Ovary (tissue), 3 donors: ENCODE measurements around the gene RSBN1.

ENCODE experiments used
- EP300 ChIP-seq: sonication (generic); formaldehyde crosslinking; IDR thresholded peaks from one replicate; pipeline ENCODE4 v1.6.1; 2017; ENCODE audit warnings: antibody characterized with exemption
- POLR2A ChIP-seq: fragments of 450-650 bp; IDR thresholded peaks from one replicate; pipeline ENCODE4 v1.6.1; 2017; ENCODE audit warnings: antibody characterized with exemption, mild to moderate bottlenecking, moderate library complexity
- TF ChIP-seq, protein P1 (sequence below), 3 donors: fragments of 450-650 bp in 2 of 3; fragments of 200-600 bp in 1 of 3; IDR thresholded peaks; one replicate each; pipeline versions ENCODE4 v1.5.1 to v1.8.0; 2016 to 2022; ENCODE audit warnings: antibody characterized with exemption in 3 of 3, mild to moderate bottlenecking in 1 of 3
- donor health status: DM: no; HTN: no; CAD: no.

DNA sequence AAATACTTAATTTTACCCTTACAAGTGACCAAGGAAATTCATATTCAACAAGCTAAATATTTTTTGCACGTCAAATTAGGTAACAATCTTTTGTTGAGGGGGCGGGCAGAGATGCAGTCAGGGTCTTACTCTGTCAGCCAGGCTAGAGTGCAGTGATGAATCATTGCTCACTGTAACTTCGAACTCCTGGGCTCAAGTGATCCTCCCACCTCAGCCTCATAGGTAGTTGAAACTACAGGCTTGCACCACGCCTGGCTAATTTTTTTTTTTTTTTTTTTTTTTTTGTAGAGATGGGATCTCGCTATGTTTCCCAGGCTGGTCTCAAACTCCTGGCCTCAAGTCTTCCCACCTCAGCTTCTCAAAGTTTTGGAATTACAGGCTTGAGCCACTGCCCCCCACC, 79.5 kb downstream of the RSBN1 start:
- TF ChIP-seq, protein P1, sequence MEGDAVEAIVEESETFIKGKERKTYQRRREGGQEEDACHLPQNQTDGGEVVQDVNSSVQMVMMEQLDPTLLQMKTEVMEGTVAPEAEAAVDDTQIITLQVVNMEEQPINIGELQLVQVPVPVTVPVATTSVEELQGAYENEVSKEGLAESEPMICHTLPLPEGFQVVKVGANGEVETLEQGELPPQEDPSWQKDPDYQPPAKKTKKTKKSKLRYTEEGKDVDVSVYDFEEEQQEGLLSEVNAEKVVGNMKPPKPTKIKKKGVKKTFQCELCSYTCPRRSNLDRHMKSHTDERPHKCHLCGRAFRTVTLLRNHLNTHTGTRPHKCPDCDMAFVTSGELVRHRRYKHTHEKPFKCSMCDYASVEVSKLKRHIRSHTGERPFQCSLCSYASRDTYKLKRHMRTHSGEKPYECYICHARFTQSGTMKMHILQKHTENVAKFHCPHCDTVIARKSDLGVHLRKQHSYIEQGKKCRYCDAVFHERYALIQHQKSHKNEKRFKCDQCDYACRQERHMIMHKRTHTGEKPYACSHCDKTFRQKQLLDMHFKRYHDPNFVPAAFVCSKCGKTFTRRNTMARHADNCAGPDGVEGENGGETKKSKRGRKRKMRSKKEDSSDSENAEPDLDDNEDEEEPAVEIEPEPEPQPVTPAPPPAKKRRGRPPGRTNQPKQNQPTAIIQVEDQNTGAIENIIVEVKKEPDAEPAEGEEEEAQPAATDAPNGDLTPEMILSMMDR (IDR thresholded peaks at IDR 0.05) = no peak
- TF ChIP-seq POLR2A = no peak
- TF ChIP-seq EP300 = no peak
